MV-4-11 (cell line): ENCODE measurements around the gene MAGI1.

Experiments used
- DNase-seq: peaks from one replicate; lab custom pipeline; 2025; lab: John Stamatoyannopoulos, UW

Gene MAGI1

DNA sequence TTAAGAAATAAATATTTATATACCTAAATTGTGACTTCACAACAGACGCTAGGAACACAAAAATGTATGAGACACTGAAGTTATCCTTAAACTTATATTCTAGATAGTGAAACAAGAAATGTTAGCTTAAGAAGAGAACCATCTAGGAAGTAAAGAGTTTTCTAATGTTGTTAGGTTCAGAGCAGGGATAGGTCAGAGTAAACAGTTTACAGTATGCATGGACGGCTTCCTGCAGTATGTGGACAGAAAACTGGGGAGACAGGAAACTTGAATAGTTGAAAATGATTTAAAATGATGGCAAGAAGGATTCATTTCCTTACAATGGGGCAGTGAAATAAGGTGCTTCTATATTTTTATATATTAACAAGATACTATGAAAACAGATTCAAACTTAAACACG lies 449.8 kb downstream of the MAGI1 start:
- no peak for DNase-seq

DNA sequence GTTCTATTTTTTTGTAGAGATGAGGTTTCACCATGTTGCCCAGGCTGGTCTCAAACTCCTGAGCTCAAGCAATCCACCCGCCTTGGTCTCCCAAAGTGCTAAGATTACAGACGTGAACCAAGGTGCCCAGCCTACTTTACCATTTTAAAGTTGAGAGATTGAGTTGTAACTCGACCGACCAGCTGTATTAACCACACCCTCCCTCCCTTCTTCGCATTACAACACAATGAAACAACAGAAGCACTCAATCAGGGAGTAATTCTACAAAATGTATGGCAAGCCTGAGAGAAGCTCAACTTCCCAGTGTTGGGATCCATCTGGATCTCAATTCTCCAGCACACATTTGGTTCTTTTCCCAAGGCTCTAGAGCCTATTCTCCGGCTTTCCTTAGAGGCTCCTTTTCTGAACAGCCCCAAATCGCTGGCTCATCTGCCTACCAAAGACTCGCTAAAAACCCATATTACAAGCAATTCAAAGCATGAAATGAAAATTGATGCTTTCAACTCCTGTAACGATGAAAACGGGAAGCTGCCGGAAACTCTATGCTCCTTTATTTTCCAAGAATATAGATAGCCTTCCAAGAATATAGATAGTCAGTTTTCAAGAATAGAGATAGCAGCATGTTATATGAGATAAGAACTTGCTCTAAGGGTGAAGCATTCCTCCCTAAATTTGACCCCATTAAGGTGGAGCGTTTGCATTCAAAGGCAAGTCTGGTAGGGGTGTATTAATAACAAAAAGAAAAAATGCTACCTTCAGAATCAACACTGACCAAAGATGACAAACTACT lies 450.9 kb downstream of the MAGI1 start:
- no peak for DNase-seq

DNA sequence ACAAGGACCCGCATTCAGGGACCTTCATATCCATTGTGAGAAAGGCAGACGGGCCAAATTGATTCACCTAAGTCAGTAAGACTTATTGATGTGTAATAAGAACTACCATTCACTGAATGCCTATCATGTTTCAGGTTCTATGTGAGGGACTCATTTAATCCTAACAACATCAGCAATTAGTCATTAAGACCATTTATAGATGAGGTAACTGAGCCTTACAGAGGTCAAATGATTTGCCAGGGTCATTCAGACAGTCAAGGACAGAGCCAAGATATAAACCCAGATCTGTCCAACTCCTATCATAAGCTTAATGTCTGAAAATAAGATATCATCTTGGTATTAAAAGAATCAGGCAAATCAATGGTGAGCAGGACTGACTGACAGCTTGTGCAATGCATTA lies 453.8 kb downstream of the MAGI1 start:
- DNase-seq: no peak

- DNase-seq: no peak
Observed at GRCh38 chr3:65584002-65584401, 454.7 kb downstream of the MAGI1 start.

DNA sequence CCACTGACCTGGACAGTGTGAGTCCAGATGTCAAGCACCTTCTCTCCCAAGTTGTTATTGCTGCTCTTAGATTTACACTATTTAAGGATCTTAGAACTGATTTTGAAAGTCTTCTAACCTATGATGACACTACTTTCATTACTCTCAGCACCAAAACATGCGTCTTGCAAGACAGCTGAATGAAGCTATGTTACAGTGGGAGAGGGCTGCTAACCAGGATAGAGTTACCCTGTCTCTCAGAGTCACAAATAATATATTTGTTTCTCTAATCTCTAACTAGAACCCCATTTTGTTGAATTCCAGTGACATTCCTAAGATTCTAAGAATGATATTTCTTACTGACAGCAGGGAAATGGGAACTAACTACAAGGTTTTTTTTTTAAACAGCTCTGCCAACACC lies 455.5 kb downstream of the MAGI1 start:
- no peak for DNase-seq

- no peak for DNase-seq
Observed at GRCh38 chr3:65582012-65582717, 456.6 kb downstream of the MAGI1 start.

DNA sequence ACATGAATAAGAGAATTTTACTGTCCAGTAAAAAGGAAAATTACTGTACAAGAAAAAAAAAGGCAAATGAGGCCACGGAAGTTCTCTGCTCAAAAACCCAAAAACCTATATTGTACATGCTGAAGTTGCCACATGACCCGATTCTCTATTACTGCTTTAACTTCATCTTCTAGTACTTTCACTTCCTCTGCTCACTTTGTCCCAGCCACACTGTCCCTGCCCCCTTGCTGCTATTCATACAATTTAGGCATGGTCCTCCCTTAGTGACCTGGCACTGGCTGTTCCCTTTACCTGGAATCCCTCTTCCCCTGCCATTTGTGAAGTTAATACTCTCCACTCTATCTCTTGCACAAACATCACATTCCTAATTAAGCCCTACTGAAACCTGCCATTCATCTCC lies 457.4 kb downstream of the MAGI1 start:
- DNase-seq: peak; percentile 54

- DNase-seq: no peak
Observed at GRCh38 chr3:65578861-65579260, 459.9 kb downstream of the MAGI1 start.

GRCh38 chr3:65577843-65578430 lies 460.8 kb downstream of the MAGI1 start:
- DNase-seq: no peak

- no peak for DNase-seq
Observed at GRCh38 chr3:65576966-65577365, 461.8 kb downstream of the MAGI1 start.

GRCh38 chr3:65576228-65576627 lies 462.5 kb downstream of the MAGI1 start:
- DNase-seq: no peak

DNA sequence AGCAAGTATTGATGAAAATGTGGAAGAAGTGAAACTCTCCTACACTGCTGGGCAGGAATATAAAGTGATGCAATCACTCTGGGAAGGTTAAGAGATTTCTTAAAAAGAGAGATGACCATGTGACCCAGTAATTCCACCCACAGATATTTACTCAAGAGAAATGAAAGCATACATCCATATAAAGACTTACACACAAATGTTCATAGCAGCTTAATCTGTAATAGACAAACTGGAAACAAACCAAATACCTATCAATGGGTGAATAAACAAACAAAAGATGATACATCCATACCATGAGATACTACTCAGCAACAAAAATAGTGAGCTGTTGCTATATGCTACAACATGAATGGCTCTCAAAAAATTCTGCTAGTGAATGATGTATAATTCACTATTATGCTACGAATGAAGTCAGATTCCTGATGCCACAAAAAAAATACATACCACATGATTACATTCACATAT lies 463.3 kb downstream of the MAGI1 start:
- DNase-seq: peak; percentile 54

DNA sequence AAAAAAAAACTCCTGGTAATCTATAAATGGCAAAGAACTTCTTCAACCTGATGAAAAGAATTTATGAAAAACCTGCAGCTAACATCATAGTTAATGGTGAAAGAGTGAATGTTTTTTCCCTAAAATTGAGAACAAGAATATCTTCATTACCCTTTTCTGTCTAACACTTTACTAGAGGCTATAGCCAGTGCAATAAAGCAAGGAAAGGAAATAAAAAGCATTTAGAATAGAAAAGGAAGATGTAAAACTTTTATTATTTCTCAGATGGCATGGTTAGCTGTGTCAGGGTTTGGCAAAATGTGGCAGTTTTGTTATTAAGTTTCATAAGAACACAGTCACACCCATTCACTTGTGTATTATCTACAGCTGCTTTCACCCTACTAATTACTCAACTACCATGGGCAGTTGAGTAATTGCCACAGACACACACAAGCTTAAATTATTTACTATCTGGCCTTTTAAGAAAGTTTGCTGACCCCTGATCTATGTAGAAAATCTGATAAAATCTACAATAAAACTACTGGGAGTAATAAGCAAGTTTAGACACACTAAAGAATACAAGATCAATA lies 465.1 kb downstream of the MAGI1 start:
- no peak for DNase-seq

DNA sequence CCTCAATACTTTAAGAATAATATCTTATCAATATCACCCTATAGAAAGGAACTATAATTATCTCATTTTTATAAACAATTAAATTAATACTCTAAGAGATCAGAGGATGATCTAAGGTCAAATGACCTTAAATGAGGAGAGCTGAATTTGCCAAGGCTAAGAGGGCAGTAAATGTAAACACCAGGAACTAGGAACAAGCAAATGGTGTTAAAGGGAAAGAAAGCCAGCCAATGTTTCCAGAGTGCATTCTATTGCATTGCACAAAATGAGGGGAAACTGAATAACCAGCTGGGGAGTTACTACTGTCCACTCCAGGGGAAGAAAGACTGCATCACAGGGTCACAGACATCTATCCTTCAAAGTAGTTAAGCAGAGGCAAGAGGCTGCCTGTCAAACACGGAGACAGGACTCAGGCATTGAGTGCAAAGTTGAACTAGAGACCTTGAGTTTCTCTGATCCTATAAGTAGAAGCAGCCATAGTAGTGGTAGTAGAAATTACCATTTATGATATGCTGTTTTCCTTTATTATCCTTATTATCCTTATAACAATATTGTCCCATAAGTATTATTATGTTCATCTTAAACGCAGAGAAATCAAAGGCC lies 466.4 kb downstream of the MAGI1 start:
- DNase-seq: no peak

DNA sequence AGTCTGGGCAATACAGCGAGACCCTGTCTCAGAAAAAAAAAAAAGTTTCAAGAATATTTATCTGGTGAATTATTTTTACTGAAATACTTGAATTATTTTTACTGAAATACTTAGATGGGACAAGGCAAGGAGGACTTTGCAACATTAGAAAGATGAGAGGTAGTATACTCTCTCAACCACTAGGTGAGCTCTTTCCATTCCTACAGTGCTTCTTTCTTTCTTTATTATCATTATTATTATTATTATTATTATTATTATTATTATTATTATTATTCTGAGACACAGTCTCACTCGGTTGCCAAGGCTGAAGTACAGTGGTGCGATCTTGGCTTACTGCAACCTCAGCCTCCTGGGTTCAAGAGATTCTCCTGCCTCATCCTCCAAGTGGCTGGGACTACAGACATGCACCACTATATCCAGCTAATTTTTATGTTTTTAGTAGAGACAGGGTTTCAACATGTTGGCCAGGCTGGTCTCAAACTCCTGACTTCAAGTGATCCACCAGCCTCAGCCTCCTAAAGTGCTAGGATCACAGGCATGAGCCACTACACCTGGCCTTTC lies 468.8 kb downstream of the MAGI1 start:
- no peak for DNase-seq

GRCh38 chr3:65569129-65569528 lies 469.6 kb downstream of the MAGI1 start:
- no peak for DNase-seq

- no peak for DNase-seq
Observed at GRCh38 chr3:65568497-65568896, 470.2 kb downstream of the MAGI1 start.

DNA sequence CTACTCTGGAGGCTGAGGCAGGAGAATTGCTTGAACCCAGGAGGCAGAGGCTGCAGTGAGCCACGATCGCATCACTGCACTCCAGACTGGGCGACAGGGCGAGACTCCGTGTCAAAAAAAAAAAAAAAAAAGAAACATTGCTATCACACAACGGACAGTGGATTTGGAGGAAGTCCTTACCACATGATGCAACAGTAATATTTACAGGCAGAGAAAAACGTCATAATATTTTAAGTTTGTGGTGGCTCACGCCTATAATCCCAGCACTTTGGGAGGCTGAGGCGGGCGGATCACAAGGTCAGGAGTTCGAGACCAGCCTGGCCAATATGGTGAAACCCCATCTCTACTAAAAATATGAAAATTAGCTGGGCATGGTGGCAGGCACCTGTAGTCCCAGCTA lies 473.0 kb downstream of the MAGI1 start:
- DNase-seq: peak; percentile 15

- no peak for DNase-seq
Observed at GRCh38 chr3:65564483-65564882, 474.2 kb downstream of the MAGI1 start.

GRCh38 chr3:65563861-65564260 lies 474.9 kb downstream of the MAGI1 start:
- no peak for DNase-seq

DNA sequence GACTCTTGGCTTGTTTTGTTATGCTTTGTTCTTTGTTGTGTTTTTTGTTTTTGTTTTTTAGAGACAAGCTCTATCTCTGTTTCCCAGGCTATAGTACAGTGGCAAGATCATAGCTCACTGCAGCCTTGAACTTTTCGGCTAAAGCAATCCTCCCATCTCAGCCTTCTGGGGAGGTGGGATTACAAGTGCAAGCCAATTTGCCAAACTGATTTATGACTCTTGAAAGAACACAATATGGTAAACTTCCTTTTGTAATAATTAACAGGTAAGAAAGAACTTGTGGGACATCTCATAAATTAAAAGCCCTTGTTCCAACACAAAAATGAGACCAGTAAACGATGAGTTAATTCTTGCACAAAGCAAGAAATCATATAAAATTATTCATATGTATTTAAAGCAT lies 476.3 kb downstream of the MAGI1 start:
- DNase-seq: no peak

DNA sequence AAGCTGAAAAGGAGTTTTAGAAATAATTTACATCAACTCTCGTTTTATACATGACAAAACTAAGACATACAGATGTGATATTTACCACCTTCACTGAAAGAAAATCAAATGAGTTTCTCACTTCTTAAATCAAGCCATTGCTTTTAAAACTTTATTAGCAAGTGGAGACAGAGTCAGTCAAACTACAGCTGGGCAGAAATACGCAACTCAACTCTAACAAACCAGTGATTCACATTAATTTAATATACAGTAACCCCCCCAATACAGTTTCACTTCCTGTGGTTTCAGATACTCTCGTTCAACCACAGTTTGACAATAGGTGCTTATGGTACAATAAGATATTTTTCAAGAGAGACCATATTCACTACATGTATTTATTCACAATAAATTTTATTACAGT lies 477.1 kb downstream of the MAGI1 start:
- DNase-seq: peak; percentile 57
